A549 treated with GW870086 at 1 μM for 4 hours (cell line): ENCODE data around the gene PDS5B. TPM values are rescaled to one million over a fixed set of nuclear protein-coding genes. Genes with fewer than 3 reads are reported as not detected.

Experiments
- total RNA-seq: library from RNA; stranded (reverse); fragments of 200-300 nt; extraction: Qiagen RNA extraction; gene quantifications from 5 replicates; pipeline ENCODE4 v1.2.3, GENCODE V29; 2022; ENCODE audit warnings: low read depth

The PDS5B gene, protein sequence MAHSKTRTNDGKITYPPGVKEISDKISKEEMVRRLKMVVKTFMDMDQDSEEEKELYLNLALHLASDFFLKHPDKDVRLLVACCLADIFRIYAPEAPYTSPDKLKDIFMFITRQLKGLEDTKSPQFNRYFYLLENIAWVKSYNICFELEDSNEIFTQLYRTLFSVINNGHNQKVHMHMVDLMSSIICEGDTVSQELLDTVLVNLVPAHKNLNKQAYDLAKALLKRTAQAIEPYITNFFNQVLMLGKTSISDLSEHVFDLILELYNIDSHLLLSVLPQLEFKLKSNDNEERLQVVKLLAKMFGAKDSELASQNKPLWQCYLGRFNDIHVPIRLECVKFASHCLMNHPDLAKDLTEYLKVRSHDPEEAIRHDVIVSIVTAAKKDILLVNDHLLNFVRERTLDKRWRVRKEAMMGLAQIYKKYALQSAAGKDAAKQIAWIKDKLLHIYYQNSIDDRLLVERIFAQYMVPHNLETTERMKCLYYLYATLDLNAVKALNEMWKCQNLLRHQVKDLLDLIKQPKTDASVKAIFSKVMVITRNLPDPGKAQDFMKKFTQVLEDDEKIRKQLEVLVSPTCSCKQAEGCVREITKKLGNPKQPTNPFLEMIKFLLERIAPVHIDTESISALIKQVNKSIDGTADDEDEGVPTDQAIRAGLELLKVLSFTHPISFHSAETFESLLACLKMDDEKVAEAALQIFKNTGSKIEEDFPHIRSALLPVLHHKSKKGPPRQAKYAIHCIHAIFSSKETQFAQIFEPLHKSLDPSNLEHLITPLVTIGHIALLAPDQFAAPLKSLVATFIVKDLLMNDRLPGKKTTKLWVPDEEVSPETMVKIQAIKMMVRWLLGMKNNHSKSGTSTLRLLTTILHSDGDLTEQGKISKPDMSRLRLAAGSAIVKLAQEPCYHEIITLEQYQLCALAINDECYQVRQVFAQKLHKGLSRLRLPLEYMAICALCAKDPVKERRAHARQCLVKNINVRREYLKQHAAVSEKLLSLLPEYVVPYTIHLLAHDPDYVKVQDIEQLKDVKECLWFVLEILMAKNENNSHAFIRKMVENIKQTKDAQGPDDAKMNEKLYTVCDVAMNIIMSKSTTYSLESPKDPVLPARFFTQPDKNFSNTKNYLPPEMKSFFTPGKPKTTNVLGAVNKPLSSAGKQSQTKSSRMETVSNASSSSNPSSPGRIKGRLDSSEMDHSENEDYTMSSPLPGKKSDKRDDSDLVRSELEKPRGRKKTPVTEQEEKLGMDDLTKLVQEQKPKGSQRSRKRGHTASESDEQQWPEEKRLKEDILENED (N-terminal part only)
- total RNA-seq, result 6.5 to 12.3 TPM (median 10.2 TPM) in 5 replicates

DNA sequence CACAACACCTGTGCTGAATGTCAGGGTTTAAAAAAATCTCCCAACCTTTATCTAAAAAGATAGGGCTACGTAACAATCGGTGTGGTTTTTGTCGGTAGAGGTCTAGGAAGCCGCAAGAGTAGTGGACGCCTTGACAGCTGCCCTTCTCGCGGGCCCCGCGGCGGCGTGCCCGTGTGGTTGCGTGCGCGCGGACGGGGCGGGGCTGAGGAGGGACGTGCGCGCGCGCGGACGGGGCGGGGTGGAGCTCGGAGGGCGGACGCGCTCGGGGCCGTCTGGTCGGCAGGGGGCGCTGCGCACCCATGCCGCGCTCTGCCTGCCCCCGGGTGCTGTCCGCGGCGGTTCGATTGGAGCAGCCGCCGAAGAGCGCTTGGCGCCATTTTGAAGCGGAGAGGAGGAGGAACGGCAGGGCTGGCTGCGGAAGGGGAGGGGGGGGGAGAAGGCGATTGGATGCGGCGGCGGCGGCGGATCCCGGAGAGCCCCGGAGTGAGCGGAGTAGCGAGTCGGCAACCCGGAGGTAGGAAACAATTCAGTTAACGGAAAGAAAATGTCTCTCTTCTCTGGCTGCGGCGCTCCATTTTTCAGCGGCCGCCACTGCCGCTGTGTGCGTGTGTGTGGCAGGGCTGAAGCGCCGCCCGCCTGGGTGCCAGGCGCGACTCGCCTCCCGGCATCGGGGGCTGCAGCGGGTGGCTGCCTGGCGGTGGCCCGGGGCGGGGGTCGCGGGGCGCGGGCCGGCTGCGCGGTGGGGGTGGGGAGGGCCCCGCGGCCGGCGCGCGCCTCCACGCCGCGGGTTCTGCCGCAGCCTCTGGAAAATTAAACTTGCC is at the start of gene PDS5B:
Gene PDS5B, plus strand, starts transcription at position 373 of the 821 bp plus-strand sequence. CDS start 62,321 bp downstream, outside the sequence.

DNA sequence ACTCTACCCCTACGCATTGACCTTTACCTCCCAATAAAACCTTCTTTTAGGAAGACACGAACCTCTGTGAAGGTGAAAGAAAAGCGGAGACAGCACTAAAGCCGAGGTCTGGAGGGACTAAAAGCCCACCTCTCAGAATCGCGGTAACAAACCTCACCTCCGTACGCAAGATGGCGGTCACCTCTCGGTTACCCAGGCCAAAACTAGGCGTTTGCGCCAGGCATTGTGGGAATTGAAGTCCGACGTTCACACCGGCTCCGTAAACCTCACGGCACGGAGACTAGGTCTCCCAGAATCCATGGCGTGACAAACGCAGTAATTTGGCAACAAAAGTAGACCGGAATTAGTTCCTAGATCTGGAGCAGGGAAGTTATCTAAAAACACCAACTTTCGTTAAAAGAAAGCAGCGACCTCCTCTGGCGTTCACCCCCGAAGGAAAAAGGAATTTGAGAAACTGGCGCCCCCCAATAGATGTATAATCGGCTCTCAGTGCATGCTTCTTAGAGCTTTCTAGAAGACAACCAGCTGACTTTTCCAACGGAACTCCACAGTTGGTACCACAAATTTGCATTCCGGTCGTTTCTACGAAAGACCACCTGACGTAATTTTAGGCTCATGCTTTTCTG is 47.5 kb upstream of the PDS5B start, which contains the start of gene N4BP2L2:
Gene N4BP2L2, minus strand, starts transcription at position 175 of the 626 bp plus-strand sequence. CDS start 1,768 bp downstream, outside the sequence.

Other genes with a start within 250 kb of the PDS5B start
- gene N4BP2L1, start 158.3 kb upstream of the PDS5B start, total RNA-seq, result 0.25 to 0.74 TPM (median 0.48 TPM) in 5 replicates
- gene N4BP2L2, start 47.7 kb upstream of the PDS5B start, total RNA-seq, result 15.9 to 26.3 TPM (median 22.0 TPM) in 5 replicates